SK-MEL-5 (cell line): ENCODE measurements around the gene OPRM1. TPM values are rescaled to one million over a fixed set of nuclear protein-coding genes. Genes with fewer than 3 reads are reported as not detected.
"Not testable (repeated sequence)": the region's sequence is repeated elsewhere in the genome, so short reads cannot be mapped to it uniquely, and the experiment has no call there.

Source experiments
- DNase-seq: peaks from one replicate; pipeline ENCODE4 v3.0.0-alpha.2; 2016; ENCODE audit warnings: low read depth, low spot score
- in situ Hi-C: cut with HindIII; loops from 2 replicates; pipeline ENCODE4 v1.10.0; 2016; ENCODE audit warnings: low sequenced_read_pairs, high pct_unique_total_duplicates, low pct_unique_long_range_greater_than_20kb
- total RNA-seq: library from RNA; depleted of rRNA; stranded (reverse); fragments of >200 nt; shearing (Covaris generic); gene quantifications from 2 replicates; pipeline ENCODE4 v1.2.3, GENCODE V29; 2014

OPRM1 gene
- total RNA-seq, 1 experiment from 2014 or later, result not detected

DNA sequence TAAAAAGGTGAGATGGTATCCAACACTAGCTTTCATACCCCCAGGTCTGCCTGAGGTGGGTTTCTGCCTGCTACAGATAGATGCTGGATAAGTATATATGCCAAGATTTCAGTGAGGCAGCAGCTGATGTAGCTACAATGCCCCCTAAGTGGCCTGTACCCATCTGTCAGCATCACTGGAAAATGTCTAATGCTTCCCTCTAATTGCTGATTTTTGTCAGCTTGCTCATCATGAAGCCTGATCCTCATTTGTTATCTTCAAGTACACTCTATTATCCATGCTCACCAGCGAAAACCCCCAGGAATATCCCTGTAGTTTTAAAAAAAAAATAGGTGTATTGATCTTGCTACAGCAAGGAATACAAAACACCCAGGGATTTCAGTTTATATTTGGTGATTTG is 32.2 kb downstream of the OPRM1 start:
- in situ Hi-C loops, result no loop called here
- DNase-seq, result no peak

DNA sequence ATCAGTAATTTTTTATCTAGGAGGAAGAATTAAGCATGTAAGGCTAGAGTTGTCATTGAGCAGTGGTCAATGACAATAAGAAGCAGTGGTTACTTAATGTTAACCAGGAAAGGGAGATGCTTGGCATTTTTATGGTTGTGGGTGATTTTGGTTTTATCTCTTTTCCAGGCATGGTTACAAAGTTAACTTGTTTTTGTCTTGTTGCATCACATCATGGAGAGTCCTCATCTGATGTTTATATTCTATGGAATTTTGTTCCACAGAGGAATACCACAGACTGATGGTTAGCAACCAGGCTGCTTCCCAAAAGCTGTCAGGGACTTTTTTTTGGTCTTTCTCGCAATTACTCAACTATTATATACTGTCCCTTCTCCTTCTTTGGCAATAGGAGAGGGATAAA is 32.7 kb downstream of the OPRM1 start:
- DNase-seq, result no peak
- in situ Hi-C loops, result no loop called here

GRCh38 chr6:154078596-154078995 is 39.6 kb downstream of the OPRM1 start:
- in situ Hi-C loops, DNase-seq: not testable (repeated sequence)

DNA sequence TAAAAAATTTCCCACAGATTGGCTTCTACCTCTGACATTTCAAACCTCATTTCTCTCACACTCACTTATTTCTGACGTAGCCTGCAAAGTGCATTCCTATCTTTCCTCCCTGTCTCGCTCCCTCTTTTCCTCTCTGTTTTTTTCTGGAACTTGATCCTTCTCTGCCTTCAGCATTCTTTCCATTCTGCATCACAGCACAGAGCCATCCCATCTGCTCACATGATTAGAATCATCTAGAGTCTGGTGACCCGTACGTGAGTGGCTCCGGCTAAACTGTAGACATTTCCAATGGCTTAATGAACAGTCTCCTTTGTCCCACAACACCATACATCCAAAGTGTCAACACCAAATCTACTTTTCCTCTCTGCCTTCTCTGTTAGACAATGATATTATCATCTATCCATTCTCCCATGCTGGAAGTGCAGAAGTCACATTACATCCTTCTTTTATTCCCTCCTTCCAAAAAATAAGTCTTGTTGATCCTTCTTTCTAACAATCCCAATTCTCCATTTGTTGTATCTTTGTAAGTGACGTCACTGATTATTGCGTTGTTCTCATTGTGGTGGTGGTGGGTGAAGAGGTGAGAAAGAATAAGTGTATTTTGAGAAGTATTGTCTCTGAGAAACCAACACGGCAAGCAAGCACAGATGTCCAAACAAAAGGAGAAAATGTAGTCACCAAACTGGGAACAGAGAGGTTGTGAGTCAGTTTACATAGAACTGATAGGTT is 41.6 kb downstream of the OPRM1 start:
- peak; percentile 21 for DNase-seq

DNA sequence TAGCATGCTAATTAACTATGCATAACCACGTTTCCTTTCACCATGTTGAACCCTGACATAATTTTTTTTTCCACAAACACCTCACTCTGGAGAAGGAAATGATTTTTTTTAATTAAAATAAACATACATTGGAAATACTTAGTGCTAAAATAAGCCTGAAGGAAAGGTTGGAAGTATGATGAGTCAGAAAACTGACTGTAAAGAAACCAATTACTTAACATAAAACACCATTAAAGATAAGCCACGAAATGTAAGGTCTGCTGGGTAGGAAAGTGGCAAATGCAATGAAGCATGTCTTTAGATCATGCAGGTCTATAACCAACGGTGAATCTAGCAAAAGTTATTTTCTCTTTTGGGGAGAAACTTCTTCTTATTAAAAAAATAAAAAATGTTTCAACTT is 47.5 kb downstream of the OPRM1 start:
- DNase-seq, result no peak
- in situ Hi-C loops, result no loop called here

More for the DNA sequence above, 41.6 kb downstream of the OPRM1 start:
- in situ Hi-C loops, result no loop called here

- no peak for DNase-seq
- in situ Hi-C loops, result no loop called here
Measured at GRCh38 chr6:154092326-154092962, 53.4 kb downstream of the OPRM1 start.

DNA sequence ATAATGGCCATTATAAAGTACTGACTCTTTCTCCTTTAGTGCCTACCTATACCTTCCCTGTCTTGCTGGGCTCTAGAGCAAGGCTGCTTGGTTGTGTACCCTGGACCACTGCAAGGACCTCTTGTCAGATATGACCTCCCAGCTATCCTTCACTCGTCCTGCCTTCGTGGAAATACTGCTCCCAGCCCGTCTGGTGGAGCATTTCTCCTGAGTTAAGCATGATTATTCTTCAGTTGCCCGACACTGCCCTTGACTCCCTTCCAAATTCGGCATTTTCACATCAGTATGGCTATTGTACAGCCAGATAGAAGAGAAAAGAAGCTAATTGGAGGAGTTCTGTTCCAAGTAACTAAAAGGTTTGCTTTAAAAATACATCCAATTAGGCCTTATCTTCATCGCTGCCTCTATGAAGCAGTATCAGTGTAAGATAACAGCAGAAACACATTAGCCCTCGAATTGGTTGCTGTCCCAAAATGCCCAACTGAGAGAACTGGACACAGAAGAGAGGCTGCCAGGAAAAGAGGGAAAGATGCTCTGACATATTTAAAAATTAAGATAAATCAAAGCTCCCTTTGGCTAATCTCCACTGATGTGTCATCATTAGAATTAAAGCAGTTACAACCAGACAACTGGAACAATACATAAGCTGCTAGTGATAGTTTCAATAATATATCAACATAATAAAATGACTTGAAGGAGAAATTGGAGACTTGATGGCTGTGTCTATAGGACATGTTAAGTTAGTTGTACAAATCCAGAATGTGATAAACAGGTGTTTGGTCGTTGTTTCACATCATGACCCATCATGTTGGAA is 54.4 kb downstream of the OPRM1 start:
- DNase-seq, result no peak
- in situ Hi-C loops, result no loop called here

DNA sequence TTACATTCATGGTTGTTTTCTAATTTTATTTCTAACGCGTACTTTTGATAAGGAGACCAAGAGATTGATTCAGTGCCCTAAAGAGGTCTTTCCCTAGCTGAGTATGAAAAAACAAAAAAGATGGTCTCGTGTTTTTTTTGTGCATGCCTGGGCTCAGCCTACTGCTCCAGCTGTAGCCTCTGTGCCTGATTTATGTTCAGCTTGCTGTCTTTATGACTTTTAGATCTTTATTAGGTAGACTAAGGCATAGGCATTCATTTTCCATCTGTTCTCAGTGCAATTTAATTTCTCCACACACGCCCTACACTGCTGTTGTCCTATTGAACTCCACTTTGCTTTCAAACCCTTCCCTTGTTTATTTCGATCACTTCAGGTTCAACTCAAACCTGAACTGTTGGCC is 56.5 kb downstream of the OPRM1 start:
- in situ Hi-C loops, result no loop called here
- DNase-seq, result no peak

DNA sequence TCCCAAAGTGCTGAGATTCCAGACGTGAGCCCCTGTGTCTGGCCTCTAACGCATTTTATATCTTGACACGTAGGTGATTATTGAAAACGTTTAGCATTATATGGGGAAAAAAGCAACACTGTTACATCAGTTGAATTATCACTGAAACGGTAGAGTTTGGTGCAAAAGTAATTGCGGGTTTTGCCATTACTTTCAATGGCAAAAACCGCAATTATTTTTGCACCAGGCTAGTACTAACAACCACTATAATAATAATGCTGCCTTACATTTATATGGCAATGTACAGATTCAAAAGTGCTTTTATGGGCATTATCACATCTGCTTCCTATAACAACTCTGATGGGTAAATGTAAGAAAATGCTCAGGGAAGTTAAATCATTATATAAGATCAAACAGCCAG is 57.3 kb downstream of the OPRM1 start:
- DNase-seq, result no peak
- in situ Hi-C loops, result no loop called here

GRCh38 chr6:154096834-154097233 is 57.8 kb downstream of the OPRM1 start:
- no peak for DNase-seq
- in situ Hi-C loops, result no loop called here

GRCh38 chr6:154099211-154099610 is 60.2 kb downstream of the OPRM1 start:
- in situ Hi-C loops, result no loop called here

DNA sequence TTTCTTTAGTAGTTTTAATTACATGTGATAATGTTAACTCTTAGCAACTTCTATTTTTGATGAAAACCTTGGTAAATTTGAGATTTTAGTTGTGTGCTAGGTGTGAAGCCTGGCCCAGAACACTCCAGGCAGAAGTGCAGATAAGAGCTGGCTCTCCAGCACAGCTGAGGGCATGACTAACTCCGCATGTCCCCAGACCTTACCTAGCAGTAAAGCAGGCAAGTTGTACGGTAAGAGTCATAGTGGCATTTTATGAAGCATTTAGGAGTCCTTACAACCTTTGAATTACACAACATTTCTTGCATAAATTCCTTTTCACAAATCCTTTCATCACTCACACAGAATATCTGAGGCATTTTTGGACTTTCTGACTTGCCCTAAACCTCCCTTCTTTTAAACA is 67.2 kb downstream of the OPRM1 start:
- in situ Hi-C loops, result no loop called here
- no peak for DNase-seq

More at GRCh38 chr6:154099211-154099610, 60.2 kb downstream of the OPRM1 start:
- no peak for DNase-seq

GRCh38 chr6:154111025-154111424 is 72.0 kb downstream of the OPRM1 start:
- no peak for DNase-seq
- in situ Hi-C loops, result no loop called here

- no peak for DNase-seq
Measured at GRCh38 chr6:154112181-154112809, 73.3 kb downstream of the OPRM1 start.

DNA sequence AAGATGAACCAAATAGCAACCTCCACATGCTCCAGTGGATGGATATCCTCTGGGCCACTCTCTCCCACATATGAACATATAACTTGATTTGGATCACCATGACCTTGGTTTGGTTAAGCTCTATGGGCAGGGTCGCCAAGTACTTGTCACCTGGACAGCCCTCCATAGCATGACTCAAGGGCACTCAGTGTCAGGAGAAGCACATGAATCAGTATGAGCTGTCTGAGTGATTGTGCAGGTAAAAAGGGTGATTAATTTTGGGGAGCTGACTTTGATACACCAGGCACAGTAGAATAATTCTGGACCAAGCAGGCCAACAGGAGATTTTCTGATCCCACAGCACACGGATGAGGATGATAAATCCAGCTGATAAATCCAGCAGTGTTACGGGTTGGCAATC is 74.4 kb downstream of the OPRM1 start:
- DNase-seq, result no peak

More at GRCh38 chr6:154112181-154112809, 73.3 kb downstream of the OPRM1 start:
- in situ Hi-C loops, result no loop called here

DNA sequence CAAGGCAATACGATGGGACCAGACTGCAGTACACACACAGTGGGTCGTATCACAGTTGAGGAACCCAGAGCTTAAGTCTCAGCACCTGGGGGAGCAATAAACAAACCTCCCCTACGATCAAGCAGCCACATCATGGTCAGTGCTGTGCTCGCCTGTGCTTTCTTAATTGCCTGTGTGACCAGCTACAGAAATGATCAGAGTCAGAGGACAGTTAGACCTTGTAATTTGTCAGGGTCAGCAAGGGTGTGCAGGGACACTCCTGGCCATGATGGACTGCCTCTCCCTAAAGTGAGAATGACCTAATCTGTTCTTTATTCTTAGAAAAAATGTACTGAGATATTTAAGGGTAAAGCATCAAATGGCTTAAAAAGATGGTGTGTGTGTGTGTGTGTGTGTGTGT is 78.4 kb downstream of the OPRM1 start:
- DNase-seq, result no peak
- in situ Hi-C loops, result no loop called here

More for the DNA sequence above, 74.4 kb downstream of the OPRM1 start:
- in situ Hi-C loops, result no loop called here

GRCh38 chr6:154122195-154122925 is 83.3 kb downstream of the OPRM1 start:
- in situ Hi-C loops, result no loop called here
- no peak for DNase-seq
